Measurements from ENCODE around the gene TMEM150C. TPM values are rescaled to one million over a fixed set of nuclear protein-coding genes. Genes with fewer than 3 reads are reported as not detected.

TMEM150C gene
- total RNA-seq, 2 experiments from 2014 or later: not detected

GRCh38 chr4:82521283-82521682 is 40.5 kb downstream of the TMEM150C start:
- Histone ChIP-seq H3K4me1 (ENCODE audit: insufficient read depth, low read length) (no peaks in the 10 kb centered on the region), H3K27me3 (ENCODE audit: control insufficient read depth in 1 of 2, insufficient read depth in 2 of 2, low read length in 2 of 2) (peaks cover 0 to 4% of the 10 kb centered on the region in 2 experiments), H3K27ac (ENCODE audit: low read depth in 1 of 2, low read length in 2 of 2) (no peak overlapping the region), H3K4me3 (ENCODE audit: low read length) (no peak overlapping the region), H3K9me3 (ENCODE audit: control insufficient read depth in 1 of 2, insufficient read depth in 1 of 2, low read length in 2 of 2) (no peaks in the 10 kb centered on the region), H3K36me3 (ENCODE audit: insufficient read depth, low read length) (no peaks in the 10 kb centered on the region)
- DNase-seq (no peak), ATAC-seq (ENCODE audit: poor library complexity) (no peak)
- no peaks in the 10 kb centered on the region for H3K4me1 Mint-ChIP-seq (ENCODE audit: low read depth)
- POLR2A ChIA-PET: no interaction called here
- peaks cover 8% of the 10 kb centered on the region for H3K27me3 Mint-ChIP-seq
- H3K27ac Mint-ChIP-seq: no peak overlapping the region
- CTCF ChIA-PET: no interaction called here
- no peak overlapping the region for H3K4me3 Mint-ChIP-seq
- intact Hi-C loops (cut with DNase I, micrococcal nuclease): no loop called here
- no peaks in the 10 kb centered on the region for H3K36me3 Mint-ChIP-seq (ENCODE audit: low read depth)
- TF ChIP-seq CTCF (IDR thresholded peaks at IDR 0.05): no peak
- no peaks in the 10 kb centered on the region for H3K9me3 Mint-ChIP-seq

GRCh38 chr4:82519776-82520175 is 42.0 kb downstream of the TMEM150C start:
- H3K4me1 ChIP-seq (ENCODE audit: insufficient read depth, low read length): no peaks in the 10 kb centered on the region
- H3K4me1 Mint-ChIP-seq (ENCODE audit: low read depth): no peaks in the 10 kb centered on the region
- H3K9me3 Mint-ChIP-seq: no peaks in the 10 kb centered on the region
- H3K36me3 Mint-ChIP-seq (ENCODE audit: low read depth): no peaks in the 10 kb centered on the region
- no peaks in the 10 kb centered on the region for H3K36me3 ChIP-seq (ENCODE audit: insufficient read depth, low read length)
- H3K9me3 ChIP-seq (ENCODE audit: control insufficient read depth in 1 of 2, insufficient read depth in 1 of 2, low read length in 2 of 2): no peaks in the 10 kb centered on the region
- no peak for DNase-seq
- H3K27me3 ChIP-seq (ENCODE audit: control insufficient read depth in 1 of 2, insufficient read depth in 2 of 2, low read length in 2 of 2): peaks cover 0 to 4% of the 10 kb centered on the region in 2 experiments
- H3K4me3 Mint-ChIP-seq: no peak overlapping the region
- ChIA-PET POLR2A (no interaction called here), CTCF (no interaction called here)
- no peak for TF ChIP-seq CTCF (IDR thresholded peaks at IDR 0.05)
- H3K27ac ChIP-seq (ENCODE audit: low read depth in 1 of 2, low read length in 2 of 2): no peak overlapping the region
- H3K27ac Mint-ChIP-seq: no peak overlapping the region
- peaks cover 15% of the 10 kb centered on the region for H3K27me3 Mint-ChIP-seq
- H3K4me3 ChIP-seq (ENCODE audit: low read length): no peak overlapping the region
- no peak for ATAC-seq (ENCODE audit: poor library complexity)
- intact Hi-C loops (cut with DNase I, micrococcal nuclease): no loop called here

GRCh38 chr4:82519072-82519471 is 42.7 kb downstream of the TMEM150C start:
- peaks cover 16% of the 10 kb centered on the region for H3K27me3 Mint-ChIP-seq
- ATAC-seq (ENCODE audit: poor library complexity): no peak
- POLR2A ChIA-PET: no interaction called here
- no peaks in the 10 kb centered on the region for H3K4me1 ChIP-seq (ENCODE audit: insufficient read depth, low read length)
- DNase-seq: no peak
- peaks cover 4% of the 10 kb centered on the region in 2 experiments for H3K27me3 ChIP-seq (ENCODE audit: control insufficient read depth in 1 of 2, insufficient read depth in 2 of 2, low read length in 2 of 2)
- no peaks in the 10 kb centered on the region for H3K4me1 Mint-ChIP-seq (ENCODE audit: low read depth)
- H3K4me3 Mint-ChIP-seq: no peak overlapping the region
- no peak overlapping the region for H3K27ac Mint-ChIP-seq
- no peak overlapping the region for H3K27ac ChIP-seq (ENCODE audit: low read depth in 1 of 2, low read length in 2 of 2)
- H3K9me3 Mint-ChIP-seq: no peaks in the 10 kb centered on the region
- TF ChIP-seq CTCF (IDR thresholded peaks at IDR 0.05): no peak
- no peak overlapping the region for H3K4me3 ChIP-seq (ENCODE audit: low read length)
- intact Hi-C loops (cut with DNase I, micrococcal nuclease): no loop called here
- H3K36me3 ChIP-seq (ENCODE audit: insufficient read depth, low read length): no peaks in the 10 kb centered on the region
- CTCF ChIA-PET: no interaction called here
- H3K9me3 ChIP-seq (ENCODE audit: control insufficient read depth in 1 of 2, insufficient read depth in 1 of 2, low read length in 2 of 2): no peaks in the 10 kb centered on the region
- H3K36me3 Mint-ChIP-seq (ENCODE audit: low read depth): no peaks in the 10 kb centered on the region

Data from CD4-positive, alpha-beta T cell (primary cell).